ENCODE data around the gene POMGNT2.
A peak's percentile ranks its signal among the peaks of the same experiment; 100 is the strongest.
"Not testable (repeated sequence)": the region's sequence is repeated elsewhere in the genome, so short reads cannot be mapped to it uniquely, and the experiment has no call there.

The POMGNT2 gene

DNA sequence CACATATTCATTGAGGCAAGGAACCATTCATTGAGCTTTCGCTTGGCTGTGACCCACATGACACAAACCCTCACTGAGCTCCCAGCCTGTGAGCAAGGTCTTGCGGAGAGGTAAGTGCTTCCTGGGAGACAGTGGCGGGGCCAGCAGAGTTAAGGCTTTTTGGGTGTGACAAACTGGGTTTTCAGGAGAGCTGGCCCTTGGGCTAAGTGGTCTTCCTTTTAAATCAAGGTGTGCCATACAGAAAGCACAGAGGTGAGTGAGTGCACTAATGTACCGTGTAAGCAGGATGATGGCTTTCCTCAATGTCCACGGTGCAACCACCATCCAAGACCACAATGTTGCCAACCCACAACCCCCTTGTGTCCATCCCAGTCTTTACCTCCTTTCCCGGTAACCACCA, 28.6 kb downstream of the POMGNT2 start:
- DNase-seq, result no peak

DNA sequence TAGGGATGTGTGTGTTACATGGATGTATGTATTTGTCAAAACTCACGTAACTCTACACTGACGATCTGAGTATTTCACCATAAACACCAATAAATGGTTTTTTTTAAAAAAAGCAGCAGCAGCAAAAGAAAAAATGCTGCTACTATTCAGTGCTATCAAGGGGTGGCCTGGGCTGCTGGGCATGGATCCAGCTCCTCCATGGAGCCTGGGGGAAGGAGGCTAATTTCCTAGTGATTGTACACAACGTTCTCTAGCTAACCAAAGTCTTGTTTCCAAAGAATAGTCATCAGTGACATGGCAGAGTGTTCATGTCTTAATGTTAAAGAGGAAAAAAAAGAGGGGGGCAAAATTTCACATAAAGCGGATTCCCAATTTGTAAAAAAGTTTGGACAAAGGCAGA, 29.0 kb downstream of the POMGNT2 start:
- DNase-seq, result peak in 5 of 56 donors; percentile 9 to 43 (median 35)

DNA sequence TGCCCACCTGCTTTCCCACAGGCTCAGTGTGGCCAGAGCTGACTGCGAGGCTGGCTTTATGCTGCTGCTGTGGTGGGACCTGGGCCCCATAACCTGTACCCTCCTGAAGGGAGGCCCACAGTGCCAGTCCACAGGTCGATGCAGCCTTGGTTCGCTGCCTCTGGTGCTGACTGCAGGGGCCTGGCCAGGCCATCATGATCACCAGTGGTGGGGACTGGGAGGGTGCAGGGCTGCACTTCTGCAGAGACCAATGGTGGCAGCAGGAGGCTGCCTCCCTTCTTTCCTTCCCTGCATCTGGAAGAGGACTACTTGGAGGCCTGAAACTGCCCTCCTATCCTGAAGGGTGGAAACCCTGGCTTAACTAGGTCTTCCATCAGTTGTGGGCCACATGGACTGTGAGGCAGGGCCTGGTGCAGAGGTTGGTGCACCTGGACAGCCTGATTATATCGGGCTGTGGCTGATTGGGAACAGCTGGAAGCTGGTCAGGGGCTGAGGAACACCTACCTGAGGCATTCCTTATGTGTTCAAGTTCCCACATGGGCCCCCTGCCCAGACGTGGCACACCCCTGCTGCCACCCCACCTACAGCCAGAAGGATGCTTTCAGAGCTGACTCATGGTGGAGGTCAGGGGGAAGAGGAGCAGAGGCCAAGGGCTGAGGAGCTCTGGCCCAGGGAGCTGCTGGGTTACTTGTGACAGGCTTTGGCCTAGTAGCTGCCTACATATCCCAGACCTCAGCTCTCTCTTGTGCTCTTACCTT, 29.8 kb downstream of the POMGNT2 start:
- no peak for DNase-seq

DNA sequence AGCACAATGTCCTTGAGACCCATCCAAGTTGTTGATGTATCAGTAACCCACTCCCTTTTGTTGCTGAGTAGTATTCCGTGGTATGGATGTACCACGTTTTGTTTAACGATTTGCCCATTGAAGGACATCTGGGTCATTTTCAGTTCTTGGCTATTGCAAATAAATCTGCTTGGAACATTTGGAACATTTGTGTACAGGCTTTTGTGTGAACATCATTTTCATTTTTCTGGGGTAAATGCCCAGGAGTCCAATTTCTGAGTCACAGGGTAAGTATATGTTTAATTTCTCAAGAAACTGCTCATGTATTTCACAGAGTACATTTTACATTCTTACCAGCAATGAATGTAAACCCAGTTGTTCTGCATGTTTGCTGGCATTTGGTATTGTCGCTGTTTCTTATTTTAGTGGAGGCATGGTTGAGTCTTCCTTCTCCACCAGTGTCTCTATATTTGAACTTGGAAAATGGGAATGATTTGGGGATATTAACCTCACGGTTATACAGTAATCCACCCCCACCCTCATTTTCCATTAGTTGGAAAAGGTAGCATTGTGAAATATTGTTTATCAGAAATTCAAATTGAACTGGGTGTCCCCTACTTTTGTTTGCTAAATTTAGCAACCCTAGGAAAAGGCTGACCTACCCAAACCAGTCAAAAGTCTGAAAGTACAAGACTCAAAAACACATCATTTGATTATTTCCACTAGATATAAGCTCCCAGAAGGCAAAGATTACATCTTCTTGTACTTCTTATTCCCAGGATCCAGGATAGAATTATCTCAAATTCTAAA, 30.8 kb downstream of the POMGNT2 start:
- DNase-seq, result no peak

DNA sequence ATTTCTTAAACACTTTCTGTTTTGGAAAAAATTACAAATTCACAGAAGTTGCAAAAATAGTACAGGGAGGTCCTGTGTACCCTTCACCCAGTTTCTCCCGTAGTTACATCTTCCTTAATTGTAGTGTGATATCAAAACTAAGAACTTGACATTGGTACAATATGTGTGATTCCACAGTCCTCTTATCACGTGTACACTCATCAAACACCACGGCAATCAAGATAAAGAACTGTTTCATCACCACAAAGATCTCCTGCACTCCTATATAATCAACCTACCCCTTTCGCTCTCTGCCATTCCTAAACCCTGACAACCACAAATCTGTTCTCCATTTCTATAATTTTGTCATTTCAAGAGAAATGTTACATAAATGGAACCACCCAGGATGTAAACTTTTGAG, 31.4 kb downstream of the POMGNT2 start:
- no peak for DNase-seq

DNA sequence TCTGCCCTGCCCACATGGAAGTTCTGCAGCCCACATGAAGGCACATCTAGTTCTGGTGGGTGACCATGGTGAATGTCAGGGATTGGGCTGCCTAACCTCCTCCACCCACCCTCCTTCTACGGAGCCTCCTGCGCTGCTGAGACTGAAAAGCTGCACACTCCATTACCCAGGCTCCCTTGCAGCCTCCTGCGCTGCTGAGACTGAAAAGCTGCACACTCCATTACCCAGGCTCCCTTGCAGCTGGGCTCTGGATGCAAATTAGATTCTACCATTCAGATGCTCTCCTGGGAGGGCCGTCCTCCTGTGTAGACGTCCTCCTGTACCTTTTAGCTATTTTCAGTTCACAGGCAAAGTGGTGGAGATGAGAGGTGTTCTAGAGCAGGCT, 32.1 kb downstream of the POMGNT2 start:
- peak in 36 of 56 donors; percentile 7 to 85 (median 48) for DNase-seq

DNA sequence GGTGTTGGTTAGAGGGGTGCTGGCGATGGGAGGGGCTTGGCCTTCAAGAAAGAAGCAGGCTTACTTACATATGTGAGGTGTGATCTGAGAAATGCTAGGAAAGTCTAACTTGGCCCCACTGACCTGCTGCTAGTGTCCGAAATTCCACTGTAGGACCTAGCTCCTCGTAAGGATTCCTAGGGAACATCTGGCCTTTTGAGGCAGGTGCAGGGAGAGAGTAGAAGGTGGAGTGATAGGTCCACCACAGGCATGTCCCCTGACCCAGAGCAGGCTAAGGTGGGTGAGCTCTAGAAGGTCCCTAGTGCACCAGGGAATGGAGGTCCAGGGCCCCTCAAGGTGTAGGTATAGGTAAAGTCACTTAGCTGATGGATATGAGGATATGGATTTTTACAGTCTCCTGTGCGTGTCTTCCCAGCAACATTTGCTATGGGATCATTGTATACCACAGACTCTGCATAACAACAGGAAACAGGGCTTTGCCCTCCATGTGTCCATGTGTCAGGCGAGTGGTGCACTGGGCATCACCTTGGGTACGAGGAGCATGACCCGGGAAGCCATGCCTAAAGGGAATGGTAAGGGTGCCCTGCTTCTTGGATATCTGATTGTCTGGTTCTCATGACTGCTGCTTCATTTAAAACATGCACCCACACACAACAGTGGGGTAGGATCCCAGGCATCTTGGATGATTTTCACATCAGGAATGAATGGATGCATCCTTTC, 32.6 kb downstream of the POMGNT2 start:
- DNase-seq, result peak in 1 of 56 donors; percentile 22

DNA sequence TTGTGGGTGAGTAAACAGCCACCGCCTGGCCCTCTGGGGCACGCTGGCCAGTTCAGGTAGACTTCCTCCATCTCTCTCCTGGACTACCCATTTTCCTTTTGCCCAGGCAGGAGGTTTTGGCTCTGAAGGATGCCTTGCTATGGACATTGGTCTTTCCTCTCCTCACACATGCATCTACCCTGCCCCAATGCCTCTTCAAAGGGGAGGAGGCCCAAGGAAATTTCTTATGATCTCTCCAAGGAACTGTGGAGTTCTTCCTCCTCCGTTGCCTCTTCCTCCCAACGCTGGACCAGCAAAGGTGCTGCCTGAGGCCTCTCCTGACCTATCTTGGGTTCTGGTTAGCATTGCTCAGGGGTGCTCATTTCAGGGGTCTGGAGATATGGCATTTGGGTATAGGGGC, 33.5 kb downstream of the POMGNT2 start:
- DNase-seq, result no peak

DNA sequence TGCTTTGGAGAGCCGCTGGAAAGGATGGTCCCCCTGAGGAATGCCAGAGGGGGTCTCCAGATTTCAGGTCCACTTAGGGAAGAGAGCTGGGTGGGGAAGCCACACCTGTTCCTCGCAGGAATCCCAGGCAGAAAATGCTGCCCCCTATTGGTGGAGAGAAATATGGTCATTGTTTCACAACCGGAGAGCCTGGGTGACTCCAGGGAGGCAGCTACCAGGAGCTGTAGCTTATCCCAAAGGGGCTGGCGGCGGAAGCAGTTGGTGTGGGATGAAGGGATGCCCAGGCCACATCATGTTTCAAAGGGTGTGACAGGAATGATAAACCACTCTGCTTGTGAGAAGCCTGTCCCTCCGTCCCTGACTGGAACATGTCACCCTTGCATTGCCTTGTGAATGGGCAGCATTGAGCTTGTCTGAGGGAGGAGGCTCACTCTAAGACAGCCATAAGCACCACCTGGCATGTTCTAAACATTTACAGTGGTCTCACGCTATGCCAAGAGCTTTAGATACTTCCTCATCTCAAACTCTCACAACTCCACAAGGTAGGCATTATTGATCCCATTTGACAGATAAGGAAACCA, 34.5 kb downstream of the POMGNT2 start:
- no peak for DNase-seq

DNA sequence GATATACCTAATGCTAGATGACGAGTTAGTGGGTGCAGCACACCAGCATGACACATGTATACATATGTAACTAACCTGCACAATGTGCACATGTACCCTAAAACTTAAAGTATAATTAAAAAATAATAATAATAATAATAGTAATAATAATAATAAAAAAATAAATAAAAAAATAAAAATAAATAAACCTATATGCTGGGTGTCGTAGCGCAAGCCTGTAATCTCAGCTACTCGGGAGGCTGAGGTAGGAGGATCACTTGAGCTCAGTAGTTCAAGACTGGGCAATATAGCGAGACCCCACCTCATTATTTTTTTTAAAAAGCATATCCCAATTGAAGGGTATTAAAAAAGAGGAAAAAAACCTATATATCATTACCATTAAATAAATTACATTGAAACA, 35.2 kb downstream of the POMGNT2 start:
- DNase-seq, result not testable (repeated sequence)

DNA sequence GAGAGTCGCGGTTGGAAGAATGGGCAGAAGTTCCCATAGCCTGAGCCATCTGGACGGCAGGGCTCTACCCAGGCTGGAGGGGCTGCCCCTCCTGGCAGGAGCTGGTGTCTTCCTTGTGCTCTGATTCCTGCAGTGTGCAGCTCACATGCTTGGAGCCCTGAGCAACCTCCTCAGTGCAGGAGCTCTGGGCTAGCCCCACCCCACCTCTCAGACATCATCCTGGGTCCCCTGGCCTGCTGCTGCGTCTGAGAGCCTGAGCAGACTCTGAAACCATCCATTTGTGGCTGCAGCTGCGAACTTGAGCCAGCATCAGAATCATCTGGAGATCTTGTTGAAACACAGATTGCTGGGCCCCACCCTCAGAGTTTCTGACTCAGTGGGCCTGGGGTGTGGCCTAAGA, 42.8 kb downstream of the POMGNT2 start:
- no peak for DNase-seq

DNA sequence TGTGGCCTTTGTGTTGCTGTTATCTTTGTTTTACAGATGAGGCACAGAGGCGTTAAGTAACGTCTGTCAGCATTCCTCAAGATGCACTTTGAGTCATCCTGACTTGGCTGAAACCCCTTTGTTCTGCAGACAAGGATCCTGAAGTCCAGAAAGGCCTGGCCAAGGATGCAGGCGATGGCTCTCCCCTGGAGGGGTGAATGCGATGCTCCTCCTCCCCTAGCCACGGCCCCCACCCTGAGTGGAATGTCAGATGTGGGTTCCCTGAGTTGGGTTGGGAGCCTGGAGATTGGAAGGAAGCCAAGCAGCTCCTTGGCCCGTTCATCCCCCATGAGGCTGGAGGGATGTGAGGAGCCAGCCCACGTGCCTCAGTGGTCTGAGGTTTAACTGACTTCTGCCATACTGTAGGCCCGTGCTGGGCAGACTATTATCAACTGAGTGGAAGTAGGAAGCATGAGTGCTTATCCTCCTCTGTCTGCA, 43.3 kb downstream of the POMGNT2 start:
- no peak for DNase-seq

DNA sequence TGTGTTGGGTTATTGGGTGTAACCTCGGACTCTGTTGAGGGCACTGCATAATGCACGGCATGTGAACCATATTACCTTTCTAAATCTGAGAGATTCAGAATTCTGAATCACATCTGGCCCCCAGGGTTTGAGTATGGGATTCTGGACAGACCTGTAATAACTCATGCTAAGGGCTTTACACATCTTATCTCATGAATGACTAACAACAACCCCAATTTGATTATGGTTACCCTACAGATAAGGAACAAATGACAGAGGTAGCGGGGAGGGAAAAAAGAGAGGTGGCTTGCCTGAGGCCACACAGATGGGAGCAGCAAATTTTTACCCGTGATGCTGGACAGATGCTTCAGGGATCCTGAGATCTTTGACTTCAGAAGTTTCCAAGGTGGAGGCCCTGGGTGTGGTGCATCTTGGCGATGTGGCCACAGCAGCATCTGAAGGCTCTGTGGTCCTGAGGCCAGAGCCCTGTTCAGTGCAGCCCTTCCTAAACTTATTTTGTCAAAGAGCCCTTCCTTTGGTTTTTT, 43.8 kb downstream of the POMGNT2 start:
- DNase-seq, result no peak

DNA sequence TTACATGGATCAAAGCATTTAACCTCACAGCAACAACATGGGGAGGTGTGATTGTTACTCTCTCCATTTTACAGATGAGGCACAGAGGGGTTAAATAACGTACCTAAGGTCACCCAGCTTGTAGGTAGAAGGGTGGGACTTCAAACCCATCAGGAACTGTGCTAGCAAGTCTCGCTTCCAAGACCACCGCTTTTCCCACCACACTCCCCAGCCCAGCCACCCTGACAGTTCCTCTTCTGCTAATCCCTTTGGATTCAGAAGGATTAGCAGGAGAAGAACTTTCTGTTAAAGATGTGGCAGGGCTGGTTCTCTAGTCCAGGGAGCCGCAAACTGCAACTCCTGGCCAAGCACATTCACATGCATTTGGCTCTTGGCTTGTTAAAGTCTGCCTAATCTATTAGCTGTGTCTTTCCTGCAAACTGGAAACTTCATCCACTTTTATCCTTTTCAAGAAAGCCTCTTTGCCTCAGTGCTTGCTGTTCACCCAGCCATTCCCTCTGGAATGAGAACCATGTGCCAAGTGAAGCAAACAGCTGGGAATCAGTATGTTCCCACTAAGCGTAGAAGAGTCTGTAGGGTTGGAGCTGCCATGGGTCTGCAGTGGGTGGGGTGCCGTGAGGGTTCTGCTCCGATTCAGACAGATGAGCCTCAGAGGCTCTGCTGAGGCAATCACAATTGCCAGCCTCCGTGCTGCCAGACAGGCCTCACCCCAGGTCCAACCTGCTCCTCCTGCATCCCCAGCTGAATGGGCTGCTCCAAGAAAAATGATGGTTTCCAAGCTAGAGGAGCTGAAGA, 44.6 kb downstream of the POMGNT2 start:
- no peak for DNase-seq

DNA sequence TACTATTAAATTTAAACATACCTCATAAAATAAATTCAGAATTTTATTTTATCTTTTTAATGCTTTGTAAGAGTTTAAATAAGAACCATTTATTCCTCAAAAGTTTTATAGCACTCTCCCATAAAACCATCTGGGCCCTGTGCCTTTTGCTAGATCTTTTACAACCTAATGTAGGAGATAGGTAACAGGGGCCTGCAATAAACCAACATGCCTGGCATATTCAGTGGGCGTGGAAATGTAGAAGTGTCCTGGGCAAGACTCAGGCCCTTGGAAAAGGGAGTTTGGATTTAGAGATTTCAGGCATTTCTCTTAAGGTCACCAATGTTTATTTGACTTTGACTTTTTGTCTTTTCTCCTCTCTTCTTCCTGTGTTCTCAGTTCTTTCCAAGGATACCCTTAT, 46.4 kb downstream of the POMGNT2 start:
- no peak for DNase-seq

DNA sequence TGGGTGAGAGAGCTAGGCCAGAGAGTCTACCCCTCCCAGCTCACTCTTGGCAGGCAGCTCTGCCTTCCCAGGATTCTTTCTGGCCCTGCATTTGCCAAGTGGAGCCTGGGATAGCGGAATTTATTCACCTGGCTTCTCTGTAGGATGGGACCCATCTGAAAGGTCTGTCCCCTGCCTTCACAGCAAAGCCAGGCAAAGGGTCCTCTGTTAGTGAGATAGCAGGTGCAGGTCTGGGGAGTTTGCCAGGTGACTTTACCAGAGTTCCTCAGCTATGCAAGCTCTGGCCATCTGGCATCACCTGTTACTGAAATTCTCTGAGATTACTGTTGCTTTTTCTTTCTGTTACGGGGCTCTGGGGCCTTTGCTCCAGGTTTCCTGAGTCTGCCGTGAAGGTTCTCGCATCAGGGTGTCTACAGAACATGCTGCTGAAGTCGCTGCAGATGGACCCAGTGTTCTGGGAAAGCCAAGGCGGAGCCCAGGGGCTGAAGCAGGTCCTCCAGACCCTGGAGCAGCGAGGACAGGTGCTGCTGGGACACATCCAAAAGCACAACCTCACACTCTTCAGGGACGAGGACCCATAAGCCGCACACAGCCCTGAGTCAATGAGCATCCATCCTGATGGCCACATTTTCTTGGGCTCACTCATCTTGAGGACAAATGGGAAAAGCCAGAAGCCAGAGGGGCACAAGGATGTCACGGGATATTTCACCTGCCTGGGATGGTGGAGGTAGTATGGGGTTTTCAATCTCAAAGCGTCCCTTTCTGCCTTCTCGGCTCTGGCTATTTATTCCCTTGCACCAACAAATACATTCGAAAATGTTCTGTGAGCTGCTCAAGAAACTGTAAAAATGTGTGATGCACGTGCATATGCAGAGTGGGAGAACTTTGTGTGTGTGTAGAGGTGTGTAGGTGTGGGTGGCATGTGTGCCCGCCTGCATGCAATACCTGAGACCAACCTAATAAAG, 49.8 kb downstream of the POMGNT2 start:
- DNase-seq, result no peak

DNA sequence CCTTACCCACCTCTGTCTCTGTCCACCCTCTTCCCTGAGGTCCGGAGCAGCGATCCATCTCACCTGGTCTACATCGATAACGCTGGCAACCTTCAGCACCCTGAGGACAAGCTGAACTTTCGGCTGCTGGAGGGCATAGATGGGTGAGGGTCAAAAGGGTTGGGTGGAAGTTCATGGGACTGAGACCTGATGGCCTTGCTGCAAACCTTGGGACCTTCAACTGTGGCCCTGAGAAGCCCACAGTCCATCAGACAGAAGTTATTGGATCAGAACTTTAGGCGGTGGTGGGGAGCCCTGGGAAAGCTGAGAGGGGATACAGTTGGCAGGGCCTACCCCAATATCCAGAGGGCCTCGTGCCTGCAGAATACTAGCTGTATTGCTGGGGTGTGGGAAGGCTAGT, 50.5 kb downstream of the POMGNT2 start:
- no peak for DNase-seq

DNA sequence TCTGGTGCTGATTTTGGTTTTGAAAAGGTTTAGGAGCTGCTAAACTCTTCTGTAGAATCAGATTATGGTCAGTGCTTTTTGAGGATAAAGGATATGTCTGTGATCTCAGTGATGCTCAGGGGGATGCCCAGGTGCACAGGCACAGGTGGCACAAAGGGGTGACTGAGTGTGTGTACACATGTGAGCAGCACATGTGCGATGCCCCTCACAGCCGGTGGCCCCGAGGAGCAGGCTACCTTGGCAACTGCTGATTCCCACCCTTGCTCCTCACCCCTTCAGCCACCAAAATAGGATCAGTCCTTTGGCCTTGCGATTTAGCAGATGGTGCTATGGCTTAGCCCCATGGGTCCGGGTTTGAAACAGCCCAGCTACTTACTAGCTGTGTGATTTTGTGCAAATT, 51.1 kb downstream of the POMGNT2 start:
- no peak for DNase-seq

DNA sequence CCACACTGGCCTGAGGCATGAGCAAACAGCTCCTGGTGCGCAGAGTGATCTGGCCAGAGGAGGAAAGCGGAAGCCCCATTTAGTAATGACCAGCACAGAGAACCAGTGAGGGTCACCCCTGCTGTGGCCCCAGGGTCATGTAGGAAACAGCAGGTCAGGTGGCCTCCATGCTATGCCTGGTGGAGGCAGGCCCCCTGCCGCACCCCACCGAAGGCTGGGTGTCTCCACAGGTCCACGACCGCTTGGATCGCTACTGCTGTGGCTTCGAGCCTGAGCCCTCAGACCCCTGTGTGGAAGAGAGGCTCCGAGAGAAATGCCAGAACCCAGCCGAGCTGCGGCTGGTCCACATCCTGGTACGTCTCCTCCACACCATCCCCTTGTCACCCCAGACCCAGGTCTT, 52.6 kb downstream of the POMGNT2 start:
- no peak for DNase-seq
